Astrocyte (in vitro differentiated cells and primary cell): Measurements from ENCODE around the gene ZC4H2.
"Not testable (repeated sequence)": the region's sequence is repeated elsewhere in the genome, so short reads cannot be mapped to it uniquely, and the experiment has no call there.

ENCODE experiments used
- CTCF ChIP-seq: IDR thresholded peaks from 2 replicates; pipeline ENCODE4 v1.5.1; 2011; ENCODE audit warnings: low read depth, mild to moderate bottlenecking, inconsistent platforms, low read length, moderate library complexity; ENCODE audit not compliant: insufficient read depth
- EZH2 ChIP-seq: IDR thresholded peaks from 2 replicates; pipeline ENCODE4 v1.6.1; 2012; ENCODE audit warnings: mild to moderate bottlenecking, low read length, inconsistent platforms; ENCODE audit not compliant: insufficient read depth

GRCh38 chrX:64878709-64879108 lies 97.5 kb downstream of the ZC4H2 start:
- not testable (repeated sequence) for TF ChIP-seq CTCF, EZH2
